Hematopoietic multipotent progenitor cell treated with erythropoietin and hydrocortisone succinate and interleukin-3 and kit ligand, for 15 days (in vitro differentiated cells): ENCODE data around the gene FAR2.

ENCODE experiments used
- DNase-seq: peaks from one replicate; pipeline ENCODE4 v3.0.0-alpha.2; 2015; ENCODE audit warnings: low spot score

The FAR2 gene

GRCh38 chr12:29204521-29204920 lies 55.4 kb downstream of the FAR2 start:
- no peak for DNase-seq

- no peak for DNase-seq
Measured at GRCh38 chr12:29207120-29207519, 58.0 kb downstream of the FAR2 start.

GRCh38 chr12:29208060-29208459 lies 59.0 kb downstream of the FAR2 start:
- DNase-seq = no peak

- DNase-seq = no peak
Measured at GRCh38 chr12:29208936-29209701, 60.0 kb downstream of the FAR2 start.

DNA sequence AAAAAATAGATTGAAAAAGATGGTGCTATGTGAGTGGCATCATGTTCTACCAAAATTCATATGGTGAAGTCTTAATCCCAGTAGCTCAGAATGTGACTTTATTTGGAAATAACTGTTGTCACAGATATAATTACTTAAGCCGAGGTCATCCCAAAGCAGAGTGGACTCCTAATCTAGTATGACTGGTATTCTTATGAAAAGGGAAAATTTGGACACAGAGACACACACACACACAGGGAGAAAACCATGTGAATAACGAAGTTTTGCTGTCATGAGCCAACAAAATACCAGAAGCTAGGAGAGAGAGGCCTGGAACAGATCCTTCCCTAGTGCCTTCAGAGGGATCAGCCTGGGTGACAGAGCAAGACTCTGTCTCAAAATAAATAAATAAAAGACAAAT lies 62.6 kb downstream of the FAR2 start:
- DNase-seq = no peak

DNA sequence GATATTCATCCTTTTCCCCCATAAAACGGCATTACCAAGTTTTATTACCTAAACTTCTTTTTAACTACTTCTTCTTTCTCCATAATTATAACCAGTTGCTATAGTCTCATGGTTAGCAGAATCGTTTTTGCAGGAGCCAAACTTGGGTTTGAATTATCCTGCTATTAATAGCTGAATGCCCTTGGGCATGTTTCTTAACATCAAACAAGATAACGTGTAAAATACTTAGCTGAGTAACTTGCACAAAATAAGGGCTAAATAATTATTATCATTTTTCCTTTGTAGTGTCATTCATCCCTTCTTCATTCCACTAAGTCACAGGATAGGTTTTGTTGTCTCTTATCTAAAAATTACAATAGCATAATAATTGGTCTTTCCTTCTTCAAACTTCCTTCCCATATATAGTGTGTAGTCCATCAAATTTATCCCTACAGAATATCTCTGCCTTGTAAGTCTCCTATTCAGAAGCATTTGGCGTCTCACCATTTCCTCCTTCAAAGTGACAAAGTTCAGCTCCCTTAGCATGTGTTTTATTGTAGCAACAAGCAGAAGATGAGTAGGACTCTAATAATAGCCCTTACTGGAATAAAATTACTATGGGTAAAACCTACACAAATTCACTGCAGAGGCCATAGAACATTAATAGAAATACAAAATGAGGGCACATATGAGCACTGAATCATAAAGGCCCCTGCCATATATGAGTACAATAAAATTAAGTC lies 63.8 kb downstream of the FAR2 start:
- DNase-seq = no peak

DNA sequence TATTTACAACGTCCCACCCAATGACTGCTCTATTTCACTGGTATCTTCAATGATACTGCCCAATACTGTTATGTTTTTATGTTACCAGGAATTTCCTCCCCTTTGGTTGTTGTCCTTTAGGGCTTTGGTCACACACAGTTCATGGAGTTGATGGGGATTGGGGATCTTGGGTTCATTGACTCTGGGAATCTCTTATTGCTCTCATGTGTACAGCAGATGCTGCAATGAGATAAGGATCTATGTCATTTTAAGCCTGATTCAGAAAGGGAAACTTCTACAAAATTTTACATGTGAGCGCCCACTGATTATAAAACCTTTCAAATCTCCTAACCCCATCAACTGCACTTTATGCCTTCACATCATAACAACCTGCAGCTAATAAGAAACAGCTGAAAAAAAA lies 67.2 kb downstream of the FAR2 start:
- no peak for DNase-seq

DNA sequence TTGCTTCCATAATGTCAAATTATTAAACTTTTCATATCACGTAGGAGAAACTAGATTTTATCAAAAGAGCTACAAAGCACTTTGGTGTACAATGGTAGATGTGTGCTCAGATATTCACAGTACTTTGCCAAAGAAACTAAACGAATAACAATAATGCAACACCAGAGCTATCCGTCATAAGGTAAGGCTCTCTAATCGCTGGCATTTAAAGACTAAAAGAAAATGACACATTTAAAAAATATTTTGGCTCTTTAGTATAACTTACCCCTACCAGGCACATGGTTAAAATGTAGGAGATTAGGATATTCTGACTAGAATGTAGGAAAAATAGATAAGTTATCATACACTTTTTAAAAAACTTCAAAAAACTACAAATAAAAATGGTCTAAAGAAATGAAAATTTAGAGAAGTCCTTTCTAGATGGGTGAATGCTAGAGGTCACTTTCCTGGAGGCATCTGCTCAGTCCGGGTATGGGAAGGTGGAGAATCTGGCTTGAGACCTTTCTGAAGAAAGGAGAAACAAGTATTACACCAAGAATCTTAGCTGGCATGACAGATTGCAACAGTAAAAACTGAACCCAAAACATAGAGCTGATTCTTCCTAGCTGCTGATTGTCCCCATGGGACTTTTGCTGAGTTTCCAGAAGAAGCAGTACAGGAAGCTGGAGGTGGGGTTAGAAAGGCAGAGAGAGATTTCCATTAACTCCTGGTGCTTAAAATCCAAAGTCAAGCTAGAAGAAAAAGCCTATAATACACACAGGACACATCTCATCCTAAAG lies 67.9 kb downstream of the FAR2 start:
- no peak for DNase-seq

GRCh38 chr12:29220632-29221336 lies 71.7 kb downstream of the FAR2 start:
- DNase-seq = no peak

GRCh38 chr12:29222200-29222599 lies 73.1 kb downstream of the FAR2 start:
- no peak for DNase-seq

- DNase-seq = no peak
Measured at GRCh38 chr12:29223426-29223825, 74.3 kb downstream of the FAR2 start.

- no peak for DNase-seq
Measured at GRCh38 chr12:29223956-29224543, 75.0 kb downstream of the FAR2 start.

DNA sequence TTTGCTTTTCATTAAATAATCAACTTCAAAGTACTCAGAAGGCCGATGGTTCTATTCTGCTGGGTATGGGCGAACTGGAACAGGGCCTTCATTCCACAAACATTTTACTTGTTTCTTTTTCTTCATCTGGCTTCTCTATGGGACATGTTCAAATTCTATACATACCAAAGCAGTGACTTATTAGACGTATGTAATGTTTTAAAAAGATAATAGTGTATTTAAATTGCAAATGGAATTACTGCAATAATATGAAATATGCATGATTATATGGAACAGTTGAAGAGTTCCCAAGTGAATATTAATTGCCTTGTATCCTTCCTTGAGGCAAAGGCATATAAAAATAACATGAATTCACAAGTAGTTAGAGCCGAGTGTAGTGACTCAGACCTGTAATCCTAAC lies 75.5 kb downstream of the FAR2 start:
- no peak for DNase-seq

GRCh38 chr12:29225834-29226233 lies 76.8 kb downstream of the FAR2 start:
- no peak for DNase-seq

GRCh38 chr12:29226616-29227015 lies 77.5 kb downstream of the FAR2 start:
- no peak for DNase-seq

- no peak for DNase-seq
Measured at GRCh38 chr12:29228474-29229157, 79.5 kb downstream of the FAR2 start.

GRCh38 chr12:29229158-29229505 lies 80.1 kb downstream of the FAR2 start:
- no peak for DNase-seq

GRCh38 chr12:29229937-29230336 lies 80.9 kb downstream of the FAR2 start:
- no peak for DNase-seq

DNA sequence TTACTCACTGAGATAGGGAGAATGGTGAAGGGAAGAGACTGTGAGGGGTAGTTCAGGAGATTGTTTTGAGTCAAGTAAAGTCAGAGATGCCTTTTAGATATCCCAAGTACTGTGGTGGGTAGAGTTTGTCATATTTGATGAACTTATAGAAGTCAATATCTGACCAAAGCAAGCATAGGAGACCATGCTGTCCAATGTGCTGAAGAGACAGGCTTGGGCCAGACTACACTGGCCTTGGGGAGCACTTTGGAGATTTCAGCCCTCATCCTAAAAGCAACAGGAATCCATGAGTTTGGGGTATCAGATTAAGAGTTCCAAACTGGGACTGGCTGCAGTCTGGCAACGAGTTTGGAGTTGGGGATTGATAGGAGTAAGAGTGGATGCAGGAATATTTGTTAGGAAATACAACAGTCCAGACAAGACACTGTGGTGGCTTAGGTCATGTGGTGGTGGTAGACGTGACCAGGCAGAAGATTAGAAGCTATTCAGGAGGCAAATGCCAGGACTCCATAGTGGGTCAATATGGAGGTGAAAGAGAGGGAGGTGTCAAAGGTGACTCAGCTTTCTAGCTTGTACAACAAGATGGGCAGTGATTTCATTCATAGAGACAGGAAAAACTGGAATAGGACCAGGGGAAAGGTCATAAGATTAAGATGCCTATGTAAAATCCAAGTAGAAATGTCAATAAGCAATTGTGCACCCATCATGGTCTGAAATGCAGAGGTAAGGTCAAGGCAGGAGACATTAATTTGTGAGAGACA lies 81.9 kb downstream of the FAR2 start:
- no peak for DNase-seq

GRCh38 chr12:29232086-29232485 lies 83.0 kb downstream of the FAR2 start:
- no peak for DNase-seq

DNA sequence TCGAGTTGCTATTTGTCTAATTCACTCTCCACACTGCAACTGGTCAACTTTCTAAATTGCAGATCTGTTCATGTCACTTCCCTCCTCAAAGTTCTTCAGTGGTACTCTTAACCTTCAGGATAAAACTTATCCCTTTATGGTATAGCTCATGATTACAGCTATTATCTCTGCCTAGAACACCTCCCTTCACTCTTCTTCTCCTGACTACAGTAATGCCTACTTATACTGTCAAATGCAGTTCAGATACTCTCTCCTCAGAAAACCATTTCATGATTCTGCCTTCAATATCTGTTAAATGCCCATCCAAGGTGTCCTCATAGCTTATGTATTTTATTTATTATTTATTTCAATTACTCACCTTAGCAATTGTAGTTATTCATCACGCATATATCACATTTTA lies 85.5 kb downstream of the FAR2 start:
- DNase-seq = no peak
